Endothelial cell of umbilical vein (primary cell): ENCODE data around the gene KRTAP17-1. TPM values are rescaled to one million over a fixed set of nuclear protein-coding genes. Genes with fewer than 3 reads are reported as not detected.

Experiments
- BruUV-seq: library from RNA; stranded (reverse); fragments of 400-500 nt; replicated peaks from 2 replicates; lab custom pipeline; 2021; lab: Mats Ljungman, UMichigan
- CTCF ChIA-PET: fragments of 300-600, 350-600 bp; sonication (Branson Sonifier 250); formaldehyde crosslinking; loops from one replicate; lab custom pipeline; 2021; ENCODE audit warnings: antibody characterized with exemption, inconsistent platforms; lab: Charles Lee
- POLR2A ChIA-PET: fragments of 300-600, 350-600 bp; sonication (Branson Sonifier 250); formaldehyde crosslinking; loops from one replicate; lab custom pipeline; 2021; ENCODE audit warnings: antibody characterized with exemption, inconsistent platforms; lab: Charles Lee
- DNase-seq: peaks from one replicate; pipeline ENCODE4 v3.0.0-alpha.2; 2011; ENCODE audit warnings: low read depth, low spot score
- FAIRE-seq: peaks from 2 replicates; lab custom pipeline; 2011; peaks lifted over from hg19 to GRCh38; lab: Jason Lieb, UNC
- H2AFZ ChIP-seq: 2 replicates; pipeline ENCODE4 v1.6.0; 2012; ENCODE audit warnings: low read depth, low read length, control low read depth, inconsistent platforms
- H3K27ac ChIP-seq: 2 replicates; pipeline ENCODE4 v1.5.1; 2011; ENCODE audit warnings: low read depth, mild to moderate bottlenecking, control low read depth, low read length, moderate library complexity; ENCODE audit not compliant: insufficient read depth
- H3K27me3 ChIP-seq, 2 experiments: 2 replicates each; pipeline versions ENCODE4 v1.6.0 to v1.6.1; 2011; ENCODE audit warnings: low read length in 2 of 2, mixed read lengths in 1 of 2; ENCODE audit not compliant: control insufficient read depth in 2 of 2, insufficient read depth in 2 of 2
- H3K36me3 ChIP-seq, 2 experiments: 2 replicates in 1 of 2; 3 replicates in 1 of 2; pipeline ENCODE4 v1.5.1; 2011; ENCODE audit warnings: low read length in 2 of 2, mild to moderate bottlenecking in 1 of 2, moderate library complexity in 1 of 2; ENCODE audit not compliant: control insufficient read depth in 2 of 2, insufficient read depth in 2 of 2; ENCODE audit errors: extremely low read depth in 1 of 2
- H3K4me1 ChIP-seq: 3 replicates; pipeline ENCODE4 v1.5.1; 2011; ENCODE audit warnings: mild to moderate bottlenecking, low read length; ENCODE audit not compliant: control insufficient read depth, insufficient read depth; ENCODE audit errors: extremely low read depth
- H3K4me2 ChIP-seq: 2 replicates; pipeline ENCODE4 v1.6.1; 2011; ENCODE audit warnings: low read length, control low read depth, mixed read lengths; ENCODE audit not compliant: insufficient read depth
- H3K4me3 ChIP-seq, 3 experiments: fragments of 200-600 bp in 1 of 3; sonication (generic), shearing (Covaris generic) in 1 of 3; replicated peaks in 1 of 3; 2 replicates each; pipeline ENCODE4 v1.5.1; 2011 to 2016; ENCODE audit warnings: control low read depth in 3 of 3, low read length in 3 of 3, mild to moderate bottlenecking in 2 of 3, inconsistent platforms in 1 of 3, low read depth in 1 of 3, moderate library complexity in 1 of 3; ENCODE audit not compliant: insufficient read depth in 1 of 3
- H3K79me2 ChIP-seq: 2 replicates; pipeline ENCODE4 v1.6.0; 2012; ENCODE audit warnings: low read length, inconsistent platforms; ENCODE audit not compliant: control insufficient read depth, insufficient read depth
- H3K9ac ChIP-seq: replicated peaks from 2 replicates; pipeline ENCODE3; 2011; ENCODE audit warnings: low read length, control low read depth; ENCODE audit not compliant: insufficient read depth; ENCODE audit errors: extremely low read depth
- H3K9me1 ChIP-seq: replicated peaks from 3 replicates; pipeline ENCODE4 v1.6.0; 2011; ENCODE audit warnings: mild to moderate bottlenecking, low read length; ENCODE audit not compliant: control insufficient read depth, insufficient read depth; ENCODE audit errors: extremely low read depth
- H3K9me3 ChIP-seq: replicated peaks from 2 replicates; pipeline ENCODE4 v1.5.1; 2012; ENCODE audit warnings: low read length, inconsistent platforms; ENCODE audit not compliant: control insufficient read depth, insufficient read depth
- H4K20me1 ChIP-seq: replicated peaks from 2 replicates; pipeline ENCODE3; 2011; ENCODE audit warnings: mild to moderate bottlenecking, low read length; ENCODE audit not compliant: control insufficient read depth, insufficient read depth; ENCODE audit errors: extremely low read depth
- CTCF ChIP-seq, 2 donors: IDR thresholded peaks; 1 replicate in 1 of 2; 2 replicates in 1 of 2; pipeline ENCODE4 v1.5.1; 2011; ENCODE audit warnings: low read length in 2 of 2, mild to moderate bottlenecking in 2 of 2, moderate library complexity in 2 of 2, control low read depth in 1 of 2, inconsistent platforms in 1 of 2, low read depth in 1 of 2; ENCODE audit not compliant: insufficient read depth in 1 of 2; ENCODE audit errors: extremely low read depth in 1 of 2
- EZH2 ChIP-seq: IDR thresholded peaks from 2 replicates; pipeline ENCODE4 v1.6.1; 2012; ENCODE audit warnings: borderline replicate concordance, low read depth, mild to moderate bottlenecking, moderate library complexity, low read length, inconsistent platforms; ENCODE audit not compliant: severe bottlenecking
- FOS ChIP-seq: IDR thresholded peaks from 2 replicates; pipeline ENCODE4 v1.6.1; 2011; ENCODE audit warnings: mild to moderate bottlenecking, low read length, moderate library complexity, borderline replicate concordance; ENCODE audit not compliant: insufficient read depth
- GATA2 ChIP-seq: IDR thresholded peaks from 2 replicates; pipeline ENCODE4 v1.7.0; 2011; ENCODE audit warnings: low read depth, mild to moderate bottlenecking, moderate library complexity, mixed read lengths, low read length; ENCODE audit not compliant: insufficient read length, insufficient read depth
- JUN ChIP-seq: IDR thresholded peaks from 2 replicates; pipeline ENCODE4 v1.6.1; 2011; ENCODE audit warnings: borderline replicate concordance, low read depth; ENCODE audit not compliant: insufficient read length, insufficient read depth
- MYC ChIP-seq: IDR thresholded peaks from one replicate; pipeline ENCODE4 v1.6.1; 2011; ENCODE audit warnings: mild to moderate bottlenecking, low read depth, low read length
- POLR2AphosphoS5 ChIP-seq: IDR thresholded peaks from 2 replicates; pipeline ENCODE4 v1.6.1; 2012; ENCODE audit warnings: low read depth, mild to moderate bottlenecking, control low read depth, low read length, moderate library complexity; ENCODE audit not compliant: insufficient read depth
- dilution Hi-C: fragments of 300-500 bp; cut with MboI; formaldehyde crosslinking; loops from one replicate; pipeline ENCODE4 v1.15.0; 2019; ENCODE audit warnings: low sequenced_read_pairs; ENCODE audit not compliant: extremely low pct_ligation_motif_present
- intact Hi-C: fragments of 100-400 bp; cut with micrococcal nuclease; formaldehyde crosslinking; loops from one replicate; pipeline ENCODE4 v1.10.0; 2022
- polyA plus RNA-seq, 4 experiments: library from polyadenylated mRNA; depleted of rRNA in 3 of 4; stranded (reverse) in 3 of 4; unstranded in 1 of 4; fragments of >200 nt; gene quantifications; 2 replicates each; pipeline versions ENCODE4 v1.2.1 to v1.2.3, GENCODE V29; 2011 to 2012; ENCODE audit warnings: missing spikeins in 1 of 4
- total RNA-seq: library from RNA; stranded (reverse); gene quantifications from 2 replicates; pipeline ENCODE4 v1.2.3, GENCODE V29; 2021

KRTAP17-1 gene
- total and polyA plus RNA-seq, 2 donors (not counting 3 experiments of a cell fraction or from before 2014, with no cell fraction given) = not detected

- ChIA-PET CTCF (interaction anchor here (0.8 kb wide), 1 partner anchor 28 kb away, joined by 3 read pairs; no protein-coding TSS in a partner anchor), POLR2A (no interaction called here)
- no peak overlapping the region for H2AFZ ChIP-seq
- no peak for TF ChIP-seq JUN
- no peak for TF ChIP-seq FOS
- no peak for TF ChIP-seq CTCF (IDR thresholded peaks at IDR 0.05; ENCODE audit: extremely low read depth in 1 of 2, insufficient read depth in 1 of 2, low read depth in 1 of 2, low read length in 2 of 2)
- no peak for TF ChIP-seq EZH2
- no peak for TF ChIP-seq POLR2AphosphoS5
- no peak for TF ChIP-seq GATA2
- TF ChIP-seq MYC = no peak
- no peaks in the 10 kb centered on the region for H3K4me1 ChIP-seq
- no peaks in the 10 kb centered on the region for H3K36me3 ChIP-seq
- DNase-seq = no peak
- H3K9me1 ChIP-seq = no peaks in the 10 kb centered on the region
- no peak for FAIRE-seq
- BruUV-seq = no TSS peak
- no peak overlapping the region for H3K9ac ChIP-seq
- no peak overlapping the region for H3K4me2 ChIP-seq
- H4K20me1 ChIP-seq = no peaks in the 10 kb centered on the region
- intact Hi-C loops = no loop called here
- H3K79me2 ChIP-seq = no peaks in the 10 kb centered on the region
- no peak overlapping the region for H3K27ac ChIP-seq
- H3K4me3 ChIP-seq = no peak overlapping the region
- dilution Hi-C loops = no loop called here
- H3K9me3 ChIP-seq = no peaks in the 10 kb centered on the region
- no peaks in the 10 kb centered on the region for H3K27me3 ChIP-seq
Measured at GRCh38 chr17:41294016-41294415, 21.5 kb downstream of the KRTAP17-1 start.
